Sciatic nerve (tissue), 2 donors: ENCODE results near the gene DEFB112. TPM values are rescaled to one million over a fixed set of nuclear protein-coding genes. Genes with fewer than 3 reads are reported as not detected.

Experiments used
- ATAC-seq: fragments of 200-7000 bp; cut with Tn5 transposase; one replicate; pipeline ENCODE4 v1.9.1; 2020; ENCODE audit warnings: mild to moderate bottlenecking, moderate library complexity
- DNase-seq: peaks from one replicate; pipeline ENCODE4 v3.0.0-alpha.2; 2020; ENCODE audit warnings: low spot score
- intact Hi-C: fragments of 100-400 bp; cut with DNase I; formaldehyde crosslinking; loops from one replicate; pipeline ENCODE4 v1.14.2; 2022
- total RNA-seq: library from RNA; stranded (reverse); fragmentation: NEBNext Ultra II Directional; extraction: Animal tissue kit (Norgen Biotek cat#: 25700); gene quantifications from one replicate; pipeline ENCODE4 v1.2.1, GENCODE V29; 2021
- donor health status: DM: no; HTN: no; CAD: no.
- donor health status: DM: no; HTN: no; CAD: no.

Gene DEFB112, protein sequence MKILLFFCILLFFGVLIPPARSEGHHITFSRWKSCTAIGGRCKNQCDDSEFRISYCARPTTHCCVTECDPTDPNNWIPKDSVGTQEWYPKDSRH
- not detected for total RNA-seq

DNA sequence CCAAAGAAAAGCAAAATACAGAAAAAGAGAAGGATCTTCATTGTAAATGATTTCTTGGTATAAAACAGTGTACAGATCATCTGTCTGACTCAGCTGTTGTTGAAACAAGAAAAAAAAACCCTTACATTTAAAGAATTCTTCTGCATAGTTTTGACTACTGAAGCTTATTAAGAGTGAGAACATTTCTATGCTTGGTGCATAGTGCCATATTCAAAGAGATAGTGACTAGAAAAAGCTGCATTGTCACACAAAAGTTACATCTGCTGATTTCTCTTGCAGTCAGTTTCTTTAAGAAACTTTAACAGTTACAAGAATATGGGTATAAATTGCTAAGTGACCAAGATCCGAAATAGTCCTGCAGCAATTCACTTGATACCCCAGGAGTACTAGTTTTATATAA is at the start of gene DEFB112:
Gene DEFB112, minus strand, starts transcription at position 101 of the 400 bp plus-strand sequence. Its CDS starts 60 bp downstream, at position 41.
- ATAC-seq (no peak), DNase-seq (no peak)
- intact Hi-C loops = no loop called here

DNA sequence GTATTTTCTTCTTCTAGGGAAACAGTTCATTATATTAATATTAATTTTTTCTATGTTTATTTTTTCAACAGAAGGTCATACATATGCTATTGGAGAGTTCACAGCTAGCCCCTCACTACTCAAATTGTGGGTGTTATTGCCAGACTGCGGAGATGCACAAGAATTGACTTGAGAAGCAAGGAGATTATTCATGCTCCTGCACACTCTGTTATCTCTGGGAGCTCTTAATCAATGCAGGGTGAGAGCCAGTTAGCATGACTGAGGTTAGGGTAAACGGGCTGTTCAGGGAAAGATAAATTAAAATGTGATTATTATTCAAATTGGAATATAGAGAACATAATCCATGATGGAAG is 48.9 kb upstream of the DEFB112 start:
- no peak for ATAC-seq
- intact Hi-C loops = no loop called here
- DNase-seq = no peak

DNA sequence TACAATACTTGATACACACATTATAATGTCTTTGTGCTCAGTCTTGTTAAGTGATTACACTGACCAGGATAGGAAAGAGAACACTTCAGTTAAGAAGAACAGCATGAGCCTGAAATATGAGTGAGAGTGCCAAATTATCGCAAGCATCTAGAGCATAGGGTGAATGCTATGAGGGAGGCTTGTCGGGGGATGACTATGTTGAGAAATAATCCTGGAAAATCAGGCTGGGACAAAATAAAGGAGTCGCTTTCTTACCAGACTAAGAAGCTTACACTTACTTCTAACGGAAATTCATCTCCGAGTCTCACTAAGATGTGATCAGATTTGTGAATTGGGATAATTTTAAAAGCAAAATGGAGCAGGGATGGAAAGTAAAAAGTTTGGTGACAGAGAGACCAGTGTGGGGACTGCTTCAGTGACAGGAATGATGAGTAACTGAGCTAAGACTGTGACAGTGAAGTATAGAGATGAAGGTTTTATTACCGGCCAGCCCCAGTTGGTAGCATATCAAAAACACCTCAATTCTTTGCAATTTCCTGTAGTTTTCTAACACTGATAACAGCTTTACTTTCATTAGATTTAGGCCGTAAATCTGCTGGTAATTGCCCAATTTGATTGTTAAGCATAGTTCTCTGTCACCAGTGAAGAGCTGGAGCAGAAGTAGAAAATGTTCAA is 48.4 kb upstream of the DEFB112 start:
- ATAC-seq = no peak
- no peak for DNase-seq
- intact Hi-C loops = no loop called here

DNA sequence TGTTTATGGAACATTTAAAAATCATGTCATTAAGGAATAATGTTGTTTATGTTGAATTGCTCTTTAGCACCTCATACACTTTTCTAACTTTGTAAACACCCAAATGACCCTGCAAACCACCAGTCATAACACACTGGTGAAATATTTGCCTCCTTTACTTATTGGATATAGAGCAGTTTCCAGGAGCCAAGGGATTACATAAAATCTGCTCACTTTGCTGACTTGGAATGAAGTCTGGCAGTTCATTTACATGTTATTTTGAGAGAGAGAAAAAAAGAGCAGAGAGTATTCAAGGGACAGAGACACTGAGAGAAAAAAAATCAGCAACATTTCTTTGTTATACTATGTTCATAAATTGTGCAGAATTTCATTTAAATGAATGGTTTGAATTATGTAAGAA is 46.6 kb upstream of the DEFB112 start:
- no peak for DNase-seq
- ATAC-seq = no peak
- intact Hi-C loops = no loop called here

DNA sequence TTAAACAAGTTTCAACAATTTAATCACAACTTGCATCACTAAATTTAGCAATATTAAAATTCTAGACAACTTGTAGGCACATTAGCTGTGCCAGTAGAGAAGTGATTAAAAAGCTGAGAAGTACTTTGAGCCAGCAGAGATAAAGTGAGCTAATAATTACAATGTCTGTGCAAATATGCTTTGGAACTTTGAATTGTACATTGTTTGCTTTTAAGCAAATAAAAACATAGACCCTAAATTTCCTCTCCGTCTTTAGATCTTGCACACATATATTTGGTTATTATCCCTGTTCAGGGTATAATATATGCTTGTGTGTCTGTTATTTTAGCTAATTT is 44.2 kb upstream of the DEFB112 start:
- intact Hi-C loops = no loop called here
- ATAC-seq = no peak
- DNase-seq = no peak

DNA sequence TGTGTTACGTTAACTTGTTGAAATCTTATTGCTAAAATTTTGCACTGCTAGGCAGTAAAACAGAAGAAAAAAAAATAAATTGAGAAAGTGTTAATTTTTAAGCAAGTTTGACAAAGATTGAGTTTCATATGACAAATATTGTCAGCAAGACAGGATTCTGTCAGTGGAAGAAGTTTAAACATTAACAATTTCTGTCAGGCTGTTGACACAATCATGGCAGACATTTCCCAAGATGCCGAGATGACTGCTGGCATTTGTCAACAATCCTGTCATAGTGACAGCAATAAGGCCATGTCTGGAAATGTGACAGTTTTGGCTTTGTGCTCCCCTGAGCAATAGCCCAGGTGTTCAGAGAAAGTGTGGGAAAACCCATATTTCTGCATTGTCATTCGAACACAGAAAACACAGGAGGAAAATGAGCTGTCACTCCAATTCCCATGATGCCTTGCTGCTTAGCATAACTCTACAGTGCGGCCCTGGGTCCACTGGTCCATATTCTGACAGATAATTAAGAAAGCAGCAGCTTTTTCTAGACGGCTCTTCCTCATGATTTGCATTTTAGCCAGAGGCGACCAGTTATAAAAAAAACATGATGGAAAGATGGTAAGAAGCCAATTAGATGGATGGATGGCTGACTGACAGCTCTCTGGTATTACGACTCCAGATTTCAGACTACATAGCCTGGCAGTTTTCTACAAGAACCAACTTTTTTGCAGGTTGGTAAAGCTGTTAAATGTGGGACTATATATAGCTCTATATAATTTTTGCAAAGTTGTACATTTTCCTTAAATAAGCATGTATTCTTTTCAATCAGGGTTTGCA is 43.6 kb upstream of the DEFB112 start:
- ATAC-seq (no peak), DNase-seq (no peak)
- intact Hi-C loops = no loop called here

DNA sequence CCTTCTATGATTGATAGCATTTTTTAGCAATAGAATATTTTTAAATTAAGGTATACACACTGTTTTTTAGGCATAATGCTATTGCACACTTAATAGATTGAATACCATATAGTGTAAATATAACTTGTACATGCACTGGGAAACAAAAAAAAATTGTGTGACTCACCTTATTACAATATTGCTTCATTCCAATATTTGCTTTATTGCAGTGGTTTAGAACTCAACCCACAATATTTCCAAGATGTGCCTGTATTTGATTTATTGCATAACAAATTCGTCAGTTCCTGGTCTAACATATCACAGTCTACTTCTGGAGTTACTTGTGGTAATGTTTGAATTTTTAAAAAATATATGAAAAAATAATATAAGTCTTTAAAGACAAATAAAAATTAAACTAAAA is 41.9 kb upstream of the DEFB112 start:
- intact Hi-C loops = no loop called here
- DNase-seq (no peak), ATAC-seq (no peak)

DNA sequence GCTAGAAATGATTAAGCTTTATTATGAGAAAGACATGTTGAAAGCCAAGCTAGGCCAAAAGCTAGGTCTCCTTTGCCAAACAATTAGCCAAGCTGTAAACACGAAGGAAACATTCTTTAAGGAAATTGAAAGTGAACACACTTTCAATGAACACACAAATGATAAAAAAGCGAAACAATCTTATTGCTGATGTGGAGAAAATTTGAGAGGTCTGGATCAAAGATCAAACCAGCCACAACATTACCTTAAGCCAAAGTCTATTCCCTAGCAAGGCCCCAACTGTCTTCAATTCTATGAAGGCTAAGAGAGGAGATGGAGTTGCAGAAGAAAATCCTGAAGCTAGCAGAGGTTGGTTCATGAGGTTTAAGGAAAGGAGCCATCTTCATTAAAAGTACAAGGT is 40.2 kb upstream of the DEFB112 start:
- no peak for DNase-seq
- intact Hi-C loops = no loop called here
- no peak for ATAC-seq

DNA sequence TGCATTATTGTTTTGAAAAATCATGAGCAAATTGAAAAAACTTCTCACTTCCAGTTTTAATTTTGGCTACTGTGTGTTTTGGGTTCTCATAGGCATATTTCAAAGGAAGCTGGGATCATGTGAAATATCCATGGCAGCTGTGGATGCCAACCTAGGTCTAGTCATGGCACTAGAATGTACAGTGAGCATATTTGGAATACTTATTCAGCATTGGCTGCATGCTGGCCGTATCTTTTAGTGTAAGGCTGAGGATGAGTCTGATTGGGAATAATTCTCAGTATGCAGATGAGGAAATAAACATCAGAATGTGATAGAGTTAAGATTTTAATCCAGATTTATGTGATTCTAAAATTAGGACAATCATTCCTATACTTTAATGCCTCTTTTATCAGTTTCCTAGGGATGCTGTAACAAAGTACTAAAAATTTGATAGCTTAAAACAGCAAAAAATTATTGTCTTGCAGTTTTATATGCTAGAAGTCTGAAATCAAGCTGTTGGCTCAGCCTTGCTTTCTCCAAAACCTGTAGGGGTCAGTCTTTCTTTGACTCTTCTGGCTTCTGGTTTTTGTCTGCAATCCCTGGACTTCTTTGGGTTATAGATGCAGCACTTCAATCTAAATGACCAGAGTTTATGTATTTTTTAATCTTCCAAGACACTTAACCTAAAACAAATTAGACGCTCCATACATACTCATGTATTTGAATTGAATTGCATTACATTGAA is 37.7 kb upstream of the DEFB112 start:
- intact Hi-C loops = no loop called here
- DNase-seq (no peak), ATAC-seq (no peak)

DNA sequence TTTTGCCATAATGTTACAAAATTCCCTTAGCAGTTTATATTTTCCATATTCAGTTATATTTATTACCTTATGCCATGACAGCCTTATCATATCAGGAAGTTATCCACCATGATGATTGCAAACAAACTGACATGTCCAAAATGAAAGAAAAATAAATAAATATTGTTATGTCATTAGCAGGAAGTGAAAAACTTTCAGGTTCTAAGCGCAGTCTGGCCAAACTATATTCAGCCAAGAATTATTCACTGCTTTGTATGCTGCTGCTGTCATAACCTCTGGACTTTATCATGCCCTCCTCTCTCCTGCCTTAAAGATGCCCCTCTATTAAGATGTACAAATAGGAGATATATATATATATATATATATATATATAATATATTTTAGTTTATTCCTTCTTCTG is 27.7 kb upstream of the DEFB112 start:
- no peak for ATAC-seq

DNA sequence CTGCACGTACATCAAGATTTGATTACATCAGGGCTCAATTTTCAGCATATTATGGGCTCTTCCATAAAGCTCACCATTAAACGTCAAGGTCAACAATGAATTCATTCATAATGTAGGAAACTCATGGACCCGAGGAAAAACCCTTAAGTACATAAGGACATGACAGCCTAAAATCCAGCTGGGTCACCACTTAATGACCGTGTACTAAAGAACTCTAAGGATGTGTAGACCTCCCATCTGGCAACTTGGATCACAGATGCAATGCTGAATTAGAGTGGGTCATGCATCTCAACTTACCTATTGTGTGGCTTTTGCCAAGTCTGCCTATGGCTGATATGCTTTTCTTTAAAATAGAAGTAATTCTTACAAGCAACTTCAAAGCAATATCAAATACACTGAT is 26.7 kb upstream of the DEFB112 start:
- intact Hi-C loops = no loop called here
- DNase-seq (no peak), ATAC-seq (no peak)

More for the DNA sequence above, 27.7 kb upstream of the DEFB112 start:
- no peak for DNase-seq
- intact Hi-C loops = no loop called here

DNA sequence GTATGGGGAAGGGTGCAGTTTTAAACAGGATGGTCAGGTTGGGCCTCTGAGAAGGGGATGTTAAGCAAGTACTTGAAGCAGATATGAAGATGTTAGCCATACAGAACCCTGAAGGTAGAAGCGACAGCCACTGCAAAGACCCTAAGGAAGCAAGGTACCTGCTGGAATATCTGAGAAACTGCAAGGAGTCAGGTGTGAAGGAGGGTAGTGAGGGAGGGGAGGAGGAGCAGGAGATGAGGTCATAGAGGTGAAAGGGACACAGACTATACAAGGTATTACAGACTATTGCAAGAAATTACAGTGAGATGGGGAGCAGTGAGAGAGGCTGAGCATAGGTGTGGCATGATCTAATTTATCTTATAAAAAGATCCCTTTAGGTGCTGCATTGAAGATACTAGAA is 22.2 kb upstream of the DEFB112 start:
- no peak for DNase-seq
- no peak for ATAC-seq
- intact Hi-C loops = no loop called here

DNA sequence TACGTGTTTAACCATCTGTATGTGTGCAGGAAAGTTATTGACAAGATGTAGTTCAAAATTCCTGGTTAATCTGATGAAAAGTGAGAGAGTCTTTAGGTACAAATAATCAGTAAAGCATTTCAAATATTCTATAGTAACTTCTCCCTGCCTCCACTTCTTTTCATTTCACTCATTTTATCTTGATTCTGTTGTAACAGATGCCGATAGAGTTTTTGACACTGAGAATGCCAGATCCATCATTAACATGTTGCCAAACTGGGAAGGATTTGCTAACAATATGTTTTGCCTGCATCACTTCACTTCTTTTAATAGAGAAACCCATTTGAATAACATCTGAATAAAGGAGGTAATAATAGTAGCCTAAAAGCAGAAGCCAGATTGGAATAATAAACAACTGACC is 20.4 kb upstream of the DEFB112 start:
- ATAC-seq = no peak
- intact Hi-C loops = no loop called here
- no peak for DNase-seq

DNA sequence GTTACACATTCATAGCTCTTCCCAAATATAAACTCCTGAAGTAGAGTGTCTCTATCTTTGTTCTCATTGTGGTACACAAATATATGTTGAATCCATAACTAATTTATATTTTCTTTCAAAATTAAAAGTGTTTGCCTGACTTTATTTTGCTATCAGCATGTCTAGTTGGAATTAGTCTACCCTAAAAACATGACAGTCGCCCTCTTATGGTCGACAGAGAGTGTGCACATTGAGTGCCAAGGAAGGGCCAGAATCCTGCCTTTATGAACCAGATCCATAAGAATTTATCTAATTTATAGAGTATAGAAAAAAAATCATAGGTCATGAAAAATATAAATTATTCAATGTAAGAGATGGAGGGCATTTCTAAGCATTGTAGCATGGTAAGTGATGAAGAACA is 12.3 kb upstream of the DEFB112 start:
- DNase-seq (no peak), ATAC-seq (no peak)
- intact Hi-C loops = no loop called here

DNA sequence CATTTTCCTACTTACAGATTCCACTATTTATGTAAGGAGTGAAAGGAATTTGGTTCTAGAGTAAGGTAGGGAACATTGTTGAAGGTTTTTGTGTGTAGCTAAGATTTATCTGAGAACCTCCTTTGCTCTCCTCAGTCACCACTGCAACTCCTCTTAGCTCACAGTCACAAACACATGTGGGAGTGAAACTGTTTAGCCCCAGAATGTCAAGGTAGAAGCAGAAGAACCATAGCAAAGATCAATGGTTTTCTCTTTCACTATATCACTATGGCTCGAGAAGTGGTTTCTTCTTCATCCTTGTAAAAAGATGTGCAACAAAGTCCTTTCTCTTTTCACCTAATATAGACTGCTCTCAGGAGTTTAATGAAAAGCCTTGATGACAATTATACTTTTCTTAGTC is 6.5 kb upstream of the DEFB112 start:
- ATAC-seq (no peak), DNase-seq (no peak)
- intact Hi-C loops = no loop called here

DNA sequence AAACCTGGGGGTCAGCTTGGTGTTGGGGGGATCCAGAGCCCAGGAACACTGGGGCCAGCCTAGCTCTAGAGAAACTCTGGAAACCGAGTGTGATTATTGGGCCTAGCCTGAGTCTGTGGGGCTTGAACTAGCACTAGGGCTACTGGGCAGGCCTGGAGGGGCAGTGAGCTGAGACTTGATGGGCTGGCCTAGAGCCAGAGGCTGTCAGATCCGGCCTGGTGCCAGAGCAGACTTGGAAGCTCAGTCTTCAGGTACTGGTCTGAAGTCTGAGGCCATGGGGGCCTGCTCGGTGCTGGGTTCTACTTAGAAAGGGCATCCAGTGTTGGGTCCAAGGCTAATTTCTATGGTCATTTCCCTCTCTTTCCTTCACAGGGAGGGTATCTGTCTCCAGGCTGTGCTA is 2.7 kb downstream of the DEFB112 start:
- DNase-seq (no peak), ATAC-seq (no peak)
- intact Hi-C loops = no loop called here

DNA sequence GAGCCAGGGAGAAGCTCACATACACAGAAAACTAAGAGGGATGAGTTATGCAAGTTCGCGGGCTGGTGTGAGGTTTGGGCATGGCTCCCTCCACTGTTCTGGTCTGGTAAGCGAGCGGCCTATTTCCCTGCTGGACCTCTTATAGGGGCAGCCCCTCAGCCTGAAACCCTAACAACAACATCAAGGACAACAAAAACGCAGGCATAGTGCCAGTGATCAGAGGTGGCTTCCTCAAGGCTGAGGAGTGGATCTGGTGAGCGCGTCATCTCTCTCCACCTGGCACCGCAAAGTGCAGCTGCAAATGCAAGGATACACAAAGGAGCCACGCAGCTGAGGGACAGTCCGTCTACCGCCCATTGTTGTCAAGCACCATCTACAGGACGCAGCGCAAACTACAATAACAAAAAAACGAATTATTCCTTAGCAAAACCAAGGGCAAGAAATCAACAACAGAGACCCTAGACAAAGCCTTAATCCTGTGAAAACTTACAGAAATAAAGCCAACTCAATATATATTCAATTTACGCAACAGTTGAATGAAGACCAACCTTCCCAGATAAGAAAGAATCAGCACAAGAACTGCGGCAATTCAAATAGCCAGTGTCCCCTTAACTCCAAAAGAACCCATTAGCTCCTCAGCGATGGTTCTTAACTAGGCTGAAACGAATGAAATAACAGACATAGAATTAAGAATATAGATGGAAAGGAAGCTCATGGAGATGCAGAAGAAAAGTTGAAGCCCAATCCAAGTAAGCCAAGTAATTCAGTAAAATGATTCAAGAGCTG is 18.8 kb downstream of the DEFB112 start:
- ATAC-seq = no peak
- intact Hi-C loops = no loop called here
- no peak for DNase-seq

DNA sequence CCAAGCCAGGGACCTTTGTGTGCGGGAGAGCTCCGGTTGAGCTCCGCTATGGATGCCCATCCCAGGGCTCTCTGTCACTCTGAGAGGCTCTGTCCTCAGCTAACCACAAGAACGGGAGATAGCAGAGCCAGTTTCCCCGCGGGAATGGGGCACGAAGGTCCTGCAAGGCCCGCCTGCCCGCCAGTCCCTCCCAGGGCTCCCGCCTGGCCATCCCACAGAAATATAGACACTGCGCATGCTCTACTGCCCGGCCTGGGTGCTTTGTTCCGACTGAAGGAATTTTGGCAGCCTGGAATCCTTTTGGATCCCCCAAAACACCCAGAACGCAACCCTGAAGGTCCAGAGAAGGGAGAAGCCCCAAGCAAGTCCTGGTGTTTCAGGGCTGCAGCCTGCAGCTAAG is 19.4 kb downstream of the DEFB112 start:
- no peak for ATAC-seq
- no peak for DNase-seq
- intact Hi-C loops = no loop called here

DNA sequence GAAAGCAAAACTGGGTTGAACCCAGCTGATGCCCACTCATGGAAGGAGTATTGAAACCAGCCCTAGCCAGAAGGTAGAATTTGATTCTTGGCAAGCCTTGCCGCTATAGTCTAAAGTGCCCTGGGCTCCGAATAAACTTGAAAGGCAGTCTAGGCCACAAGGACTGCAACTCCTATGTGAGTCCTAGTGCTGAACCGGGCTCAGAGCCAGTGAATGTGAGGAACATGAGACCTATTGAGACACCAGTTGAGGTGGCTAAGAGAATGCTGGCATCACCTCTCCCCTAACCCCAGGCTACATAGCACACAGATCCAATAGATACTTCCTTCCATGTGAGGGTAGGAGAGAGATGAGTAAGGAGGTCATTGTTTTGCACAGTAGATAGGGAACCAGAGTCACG is 24.5 kb downstream of the DEFB112 start:
- ATAC-seq (no peak), DNase-seq (no peak)
- intact Hi-C loops = loop anchor here (5.0 kb wide), 1 partner anchor 428 kb away; no protein-coding TSS in a partner anchor
